Inferior parietal cortex (tissue), 1 donor: ENCODE data around the gene TMEM131.

Source experiments
- DNase-seq: peaks from one replicate; pipeline ENCODE4 v3.0.0-alpha.2; 2016; ENCODE audit errors: extremely low spot score

Gene TMEM131

DNA sequence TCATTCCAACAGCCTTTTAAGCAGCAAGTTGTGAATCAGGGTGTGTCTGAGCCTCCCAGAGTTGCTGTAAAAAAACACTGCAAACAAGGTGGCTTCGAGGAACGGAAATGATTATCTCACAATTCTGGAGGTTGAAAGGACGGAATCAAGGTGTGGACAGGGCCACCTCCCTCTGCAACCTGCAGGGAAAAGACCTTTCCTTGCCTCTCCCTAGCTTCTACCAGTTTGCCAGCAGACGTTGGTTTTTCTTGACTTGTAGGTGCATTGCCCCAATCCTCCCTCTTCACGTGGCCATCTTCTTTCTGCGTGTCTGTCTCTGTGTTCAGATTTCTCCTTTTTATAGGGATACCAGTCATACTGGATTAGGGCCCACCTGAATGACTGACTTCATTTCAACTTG lies 24.8 kb upstream of the TMEM131 start:
- no peak for DNase-seq

DNA sequence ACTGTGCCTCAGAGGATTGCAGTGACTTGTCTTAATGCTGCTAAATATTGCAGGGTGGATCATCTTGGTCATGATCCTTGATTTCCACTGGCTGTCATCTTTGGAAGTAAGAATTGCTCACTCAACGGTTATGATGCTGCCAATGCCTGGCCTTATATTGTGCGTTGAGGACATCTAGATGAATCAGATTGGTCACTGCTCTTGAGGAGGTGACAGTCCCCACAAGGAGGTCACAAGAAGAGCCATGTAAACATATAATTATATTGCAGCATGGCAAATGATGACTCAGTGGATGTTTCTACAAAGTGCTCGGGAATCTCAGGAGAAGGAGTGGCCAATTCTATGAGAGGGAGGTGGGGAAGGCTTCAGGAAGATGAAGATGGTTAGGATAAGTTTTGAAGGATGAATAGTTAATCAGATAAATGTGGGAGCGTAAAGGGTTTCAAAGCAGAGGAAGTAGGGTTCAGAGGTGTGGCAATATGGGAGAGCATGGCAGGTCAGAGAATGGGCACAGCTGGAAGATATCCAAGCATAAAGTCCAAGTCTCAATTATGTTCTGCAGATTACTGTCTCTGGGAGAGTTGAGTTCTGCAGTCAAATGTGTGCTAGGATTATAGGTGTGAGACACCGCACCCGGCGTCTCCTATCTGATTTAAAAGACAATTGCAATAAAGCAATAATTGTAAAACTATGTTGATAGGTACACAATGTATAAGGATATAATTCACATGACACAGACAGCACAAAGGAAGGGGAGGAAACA lies 21.3 kb upstream of the TMEM131 start:
- DNase-seq = no peak

DNA sequence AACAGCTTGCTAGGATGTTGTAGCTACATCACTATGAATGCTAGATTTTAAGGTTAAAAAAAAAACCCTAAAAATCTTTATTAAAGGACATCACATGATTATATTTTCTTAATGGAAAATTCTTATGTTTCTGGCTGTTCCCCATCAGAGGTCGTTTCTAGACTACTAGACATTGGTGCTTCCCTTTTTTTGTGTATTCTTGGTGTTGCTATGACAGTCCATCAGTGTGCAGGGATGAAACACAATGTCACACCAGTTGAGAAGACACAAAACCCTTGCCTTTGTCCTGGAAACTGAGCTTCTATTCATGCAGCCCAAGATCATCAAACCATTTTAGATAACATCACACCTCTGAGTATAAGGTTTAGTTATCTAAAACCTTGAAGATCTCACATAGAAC lies 19.9 kb upstream of the TMEM131 start:
- DNase-seq = no peak

DNA sequence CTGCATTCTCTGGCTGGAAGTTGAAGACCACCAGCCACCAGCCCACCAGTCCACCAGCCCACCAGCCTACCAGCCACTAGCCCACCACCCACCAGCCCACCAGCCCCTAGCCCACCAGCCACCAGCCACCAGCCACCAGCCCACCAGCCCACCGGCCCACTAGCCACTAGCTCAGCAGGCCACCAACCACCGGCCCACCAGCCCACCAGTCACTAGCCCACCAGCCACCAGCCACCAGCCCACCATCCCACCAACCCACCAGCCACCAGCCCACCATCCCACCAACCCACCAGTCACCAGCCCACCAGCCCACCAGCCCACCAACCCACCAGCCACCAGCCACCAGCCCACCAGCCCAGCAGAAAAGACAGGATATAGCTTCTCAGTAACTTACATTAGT lies 18.6 kb upstream of the TMEM131 start:
- no peak for DNase-seq

DNA sequence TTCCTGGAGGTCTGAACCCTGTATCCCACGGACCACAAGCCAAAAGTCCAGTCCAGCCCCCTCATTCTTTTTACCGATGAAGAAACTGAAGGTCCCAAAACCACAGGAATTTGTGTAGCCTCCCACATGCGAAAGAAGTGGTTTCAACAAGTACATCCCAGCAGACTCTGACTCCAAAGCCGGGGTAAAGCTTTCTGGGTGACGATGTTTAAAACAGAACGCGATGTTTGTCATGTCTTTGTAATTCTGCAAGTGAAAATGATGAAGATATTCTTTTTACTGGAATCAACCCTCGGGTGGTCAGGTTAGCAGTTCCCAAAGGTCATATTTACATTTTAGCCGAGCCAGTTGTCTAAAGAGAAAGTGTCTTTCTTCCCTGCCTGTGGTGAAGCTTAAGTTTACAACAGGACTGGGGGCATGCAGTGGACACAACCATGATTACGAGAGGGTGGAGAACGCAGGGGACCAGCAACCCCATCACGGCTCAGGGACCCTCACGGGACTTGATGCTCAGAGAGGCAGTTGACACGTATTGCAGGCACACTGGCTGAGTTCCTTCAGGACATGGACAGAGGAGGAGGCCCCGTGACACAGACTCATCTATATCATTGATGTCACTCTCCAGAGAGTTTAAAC lies 17.8 kb upstream of the TMEM131 start:
- DNase-seq = no peak

DNA sequence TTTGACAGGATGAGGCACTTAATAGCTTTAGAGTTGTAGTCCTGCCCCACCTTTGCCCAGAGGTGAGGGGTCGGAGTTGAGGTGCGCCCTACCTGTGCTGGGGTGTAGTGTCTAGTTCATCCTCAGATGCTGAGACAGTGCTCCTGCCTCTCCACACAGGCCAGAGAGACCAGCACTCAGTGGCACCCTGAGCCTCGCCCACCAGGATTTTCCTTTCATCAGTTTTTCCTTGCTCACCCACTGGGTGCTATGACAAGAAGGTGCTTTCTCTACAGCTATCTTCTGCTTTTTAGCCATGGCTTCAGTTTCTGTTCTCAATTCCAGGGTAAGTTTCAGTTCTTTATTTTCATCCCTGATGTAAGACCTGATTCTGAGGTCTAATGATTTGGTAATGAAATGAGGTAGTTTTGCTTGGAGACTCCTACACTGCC lies 16.8 kb upstream of the TMEM131 start:
- DNase-seq = no peak

DNA sequence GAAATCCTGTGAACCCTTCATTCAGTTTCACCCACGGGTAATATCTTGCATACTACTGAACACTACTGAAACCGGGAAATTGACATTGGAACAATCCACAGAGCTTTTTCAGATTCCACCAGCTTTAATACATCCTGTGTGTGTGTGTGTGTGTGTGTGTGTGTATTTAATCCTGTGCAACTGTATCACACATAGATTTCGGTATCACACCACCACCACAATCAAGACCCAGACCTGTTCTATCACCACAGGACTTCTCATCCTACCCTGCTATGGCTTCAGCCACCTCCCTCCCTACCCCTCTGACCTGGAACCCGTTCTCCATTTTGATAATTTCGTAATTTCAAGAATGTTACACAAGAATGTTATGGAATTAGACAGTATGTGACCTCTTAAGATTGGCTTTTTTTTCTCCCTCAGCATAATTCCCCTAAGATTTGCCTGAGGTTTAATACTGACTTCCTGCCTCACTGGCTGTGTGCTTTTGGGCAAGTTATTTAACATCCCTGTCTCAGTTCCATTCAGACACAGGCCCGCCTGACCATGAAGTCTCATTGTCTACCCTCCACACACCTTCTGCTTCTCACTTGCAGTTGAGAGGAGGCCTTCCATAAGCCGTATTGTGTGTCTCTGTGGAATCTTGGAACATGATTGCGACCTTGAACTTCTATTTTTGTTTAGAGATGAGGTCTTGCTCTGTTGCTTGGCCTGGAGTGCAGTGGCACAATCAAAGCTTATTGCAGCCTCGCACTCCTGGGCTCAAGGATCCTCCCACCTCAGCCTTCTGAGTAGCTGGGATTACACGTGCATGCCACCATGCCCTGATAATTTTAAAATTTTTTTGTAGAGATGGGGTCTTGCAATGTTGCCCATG lies 14.4 kb upstream of the TMEM131 start:
- DNase-seq = no peak

DNA sequence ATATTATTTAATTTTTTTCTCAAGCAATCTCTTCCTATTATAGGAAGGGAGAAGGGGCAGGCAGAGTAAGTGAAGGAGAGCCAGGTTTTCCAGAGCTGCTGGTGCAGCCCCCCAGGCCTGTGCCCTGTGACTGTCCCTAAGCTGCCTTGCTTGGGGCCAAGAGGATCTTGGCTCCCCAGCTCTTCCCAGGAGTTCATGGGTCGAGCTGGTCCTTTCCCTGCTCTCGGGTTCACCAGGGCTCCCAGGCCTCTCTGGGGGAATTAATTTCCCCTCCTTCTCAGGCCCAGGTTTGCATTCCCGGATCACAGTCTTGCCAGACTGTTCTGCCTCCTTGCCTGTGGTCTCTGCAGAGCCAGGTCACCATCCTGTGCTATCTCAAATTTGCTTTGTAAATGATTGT lies 12.7 kb upstream of the TMEM131 start:
- no peak for DNase-seq

DNA sequence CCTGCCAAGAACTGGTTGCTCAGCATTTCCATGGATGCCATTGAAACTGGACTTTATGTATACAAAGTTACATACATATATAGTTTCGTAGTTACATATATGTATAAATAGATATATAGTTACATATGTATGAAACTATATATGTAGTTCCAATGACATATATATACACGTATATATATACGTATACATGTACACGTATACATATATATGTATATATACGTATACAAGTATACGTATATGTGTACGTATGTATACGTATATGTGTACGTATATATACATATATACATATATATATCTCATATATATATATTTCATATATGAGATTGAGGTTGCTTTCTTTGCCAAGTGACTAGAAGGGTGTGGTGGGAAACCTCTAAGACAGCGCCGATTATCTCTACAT lies 10.6 kb upstream of the TMEM131 start:
- DNase-seq = no peak

DNA sequence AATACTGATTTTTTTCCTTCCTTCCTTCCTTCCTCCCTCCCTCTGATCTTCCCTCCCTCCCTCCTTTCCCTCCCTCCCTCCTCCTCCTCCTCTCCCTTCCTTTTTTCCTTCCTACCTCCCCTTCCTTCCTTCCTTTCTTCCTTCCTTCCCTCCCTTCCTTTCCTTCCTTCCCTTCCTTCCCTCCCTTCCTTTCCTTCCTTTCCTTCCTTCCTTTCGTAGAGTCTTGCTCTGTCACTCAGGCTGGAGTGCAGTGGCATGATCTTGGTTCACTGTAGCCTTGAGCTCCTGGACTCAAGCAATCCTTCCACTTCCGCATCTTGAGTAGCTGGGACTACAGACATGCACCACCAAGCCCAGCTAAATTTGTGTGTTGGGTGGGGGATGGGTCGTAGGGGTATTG lies 8.9 kb upstream of the TMEM131 start:
- DNase-seq = no peak

DNA sequence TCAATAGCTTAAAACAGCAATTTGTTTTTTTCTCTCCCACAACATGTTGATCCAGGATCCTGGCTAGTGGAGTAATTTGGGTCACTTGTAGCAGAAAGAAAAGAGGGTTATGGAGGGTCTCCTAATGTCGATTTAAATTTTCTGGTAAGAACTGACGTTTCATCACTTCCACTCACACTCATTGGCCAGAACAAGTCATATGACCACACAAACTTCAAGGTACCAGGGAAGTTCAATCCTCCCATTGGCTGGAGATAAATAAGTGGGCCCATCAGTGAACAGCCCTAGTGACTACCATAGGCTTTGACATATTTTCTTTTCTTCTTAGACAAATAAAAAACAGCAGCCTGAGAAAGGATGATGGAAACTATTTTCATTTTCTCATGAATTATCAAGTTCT lies 8.3 kb upstream of the TMEM131 start:
- no peak for DNase-seq

DNA sequence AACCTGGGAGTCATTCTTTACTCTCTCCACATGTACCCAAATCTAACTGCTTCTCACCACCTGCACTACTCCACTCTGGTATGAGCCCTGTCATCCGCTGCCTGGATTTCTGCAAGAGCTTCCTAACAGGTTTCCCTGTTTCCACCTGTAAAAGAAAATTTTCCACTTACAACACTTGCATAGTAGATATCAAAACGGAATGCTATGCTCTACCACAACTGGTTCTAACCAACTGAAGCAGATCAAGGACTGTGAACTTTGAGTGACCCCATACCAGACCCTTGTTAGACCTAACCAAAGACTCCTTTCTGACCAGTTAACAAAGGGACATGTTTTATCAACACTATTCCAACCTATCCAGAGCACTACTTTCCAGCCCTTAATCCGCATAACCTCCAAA lies 3.8 kb upstream of the TMEM131 start:
- no peak for DNase-seq

DNA sequence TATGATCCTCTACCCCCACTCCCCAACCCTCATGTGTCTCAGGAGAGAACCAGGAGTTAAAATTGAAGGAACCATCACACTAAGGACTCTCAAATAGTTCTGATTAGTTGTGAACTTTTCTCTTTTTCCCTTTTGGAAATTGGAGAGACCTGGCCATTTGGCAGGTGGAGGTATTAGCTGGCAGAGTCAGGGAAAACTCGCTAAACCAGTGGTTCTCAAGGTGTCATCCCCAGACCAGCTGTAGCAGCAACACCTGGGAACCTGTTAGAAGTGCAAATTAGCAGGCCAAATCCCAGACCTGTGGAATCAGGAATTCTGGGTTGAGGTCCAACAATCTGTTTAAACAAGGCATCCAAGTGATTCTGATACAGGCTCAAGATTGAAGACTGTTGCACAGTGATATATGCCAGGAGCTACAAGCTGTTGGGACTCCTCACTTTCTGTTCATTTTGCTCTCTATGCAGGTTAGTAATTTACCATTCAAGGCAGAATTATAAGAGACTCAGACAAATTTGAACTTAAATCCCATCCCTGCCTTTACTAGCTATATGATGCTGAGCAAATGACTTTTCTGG lies 2.8 kb upstream of the TMEM131 start:
- DNase-seq = no peak

DNA sequence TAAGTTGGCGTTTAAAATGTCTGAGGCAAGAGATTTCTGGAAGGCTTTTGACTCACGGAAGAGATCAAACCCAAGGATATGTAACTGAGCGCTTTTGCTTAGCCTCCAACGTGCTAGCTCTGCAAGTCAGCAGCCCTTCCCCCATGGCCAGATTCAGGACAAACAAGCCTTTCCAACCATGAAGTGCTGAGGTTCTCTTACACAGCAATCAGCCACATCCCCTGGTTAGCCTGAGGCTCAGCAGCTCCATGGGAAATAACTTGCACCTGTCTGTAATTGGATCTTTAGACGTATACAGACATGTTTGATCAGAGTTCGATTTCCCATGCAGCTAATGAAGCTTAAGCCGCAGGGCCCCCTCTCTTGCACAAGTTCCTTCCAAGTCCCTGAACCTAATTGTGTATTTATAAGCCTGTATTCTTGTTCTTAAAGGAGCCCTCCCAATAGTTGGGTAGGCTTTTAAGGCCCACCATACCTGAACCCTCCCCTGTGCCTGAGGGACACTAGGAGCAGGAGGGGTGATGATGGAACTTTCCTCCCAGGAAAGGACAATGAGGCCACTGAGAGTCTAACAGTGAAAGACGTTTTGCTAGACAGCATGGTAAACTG lies 2.1 kb upstream of the TMEM131 start:
- DNase-seq = no peak

DNA sequence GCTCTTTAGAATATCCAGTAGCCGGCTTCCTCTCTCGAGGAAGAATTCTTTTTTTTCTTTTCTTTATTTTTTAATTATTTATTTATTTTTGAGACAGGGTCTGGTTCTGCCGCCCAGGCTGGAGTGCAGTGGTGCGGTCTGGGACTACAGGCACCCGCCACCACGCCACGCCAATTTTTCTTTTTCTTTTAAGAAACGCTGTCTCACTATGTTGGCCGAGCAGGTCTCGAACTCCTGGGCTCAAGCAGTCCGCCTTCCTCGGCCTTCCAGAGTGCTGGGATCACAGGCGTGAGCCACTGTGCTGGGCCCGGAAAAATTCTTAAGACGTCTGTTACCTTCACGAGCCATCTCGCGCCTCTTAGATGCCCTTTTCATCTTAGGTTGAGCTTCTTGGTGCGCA lies 931 bp upstream of the TMEM131 start:
- no peak for DNase-seq

DNA sequence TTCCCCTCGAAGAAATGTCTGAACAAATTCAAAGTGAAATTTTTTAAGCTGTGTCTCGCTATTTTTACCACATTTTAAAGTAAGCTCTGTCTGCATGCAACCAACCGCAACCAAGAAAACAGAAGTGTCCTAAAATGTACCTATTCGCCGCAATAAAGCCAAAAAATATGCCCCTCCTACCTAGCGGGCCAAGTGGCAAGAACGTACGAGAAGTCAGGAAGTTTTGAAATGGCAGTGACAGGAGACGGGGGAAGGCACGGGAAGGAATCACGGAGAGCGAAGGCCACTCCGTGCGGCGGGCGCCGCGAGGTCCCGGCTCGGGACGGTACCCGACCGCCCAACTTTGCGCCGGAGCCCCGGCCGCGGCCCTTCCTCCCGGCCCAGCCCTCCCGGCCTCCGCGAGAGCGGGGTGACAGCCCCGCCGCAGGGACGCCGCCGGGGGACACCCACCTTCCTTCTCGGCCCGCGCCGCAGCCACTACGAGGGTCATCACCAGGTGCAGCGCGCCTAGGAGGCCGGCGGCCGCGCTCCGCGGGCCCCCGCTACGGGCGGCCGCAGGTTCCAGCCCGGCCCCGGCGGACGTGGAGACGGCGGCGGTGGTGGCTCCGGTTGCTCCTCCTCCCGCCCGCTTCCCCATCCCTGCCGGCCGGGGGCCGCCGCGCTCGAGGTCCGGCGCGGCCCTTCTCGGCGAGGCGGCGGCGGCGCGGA lies 568 bp downstream of the TMEM131 start:
- DNase-seq = peak; percentile 42

DNA sequence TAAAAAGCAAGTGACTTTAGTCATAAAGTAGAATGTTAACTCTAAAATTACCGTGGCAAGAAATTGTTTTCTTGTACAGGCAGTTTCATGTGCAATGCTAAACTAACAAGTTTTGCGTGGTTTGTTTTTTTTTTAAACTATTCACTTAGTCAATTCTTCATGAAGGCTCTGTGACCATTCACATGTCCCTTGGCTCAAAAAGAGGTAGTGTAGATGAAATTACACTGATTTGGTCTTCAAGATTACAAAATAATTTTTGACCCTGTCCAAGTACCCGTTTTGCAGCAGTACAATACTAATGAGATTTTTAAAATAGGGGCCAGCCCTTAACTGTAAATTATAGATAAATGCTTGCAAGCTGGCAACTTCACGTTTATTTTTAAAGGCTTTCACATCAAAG lies 1.3 kb downstream of the TMEM131 start:
- DNase-seq = no peak

DNA sequence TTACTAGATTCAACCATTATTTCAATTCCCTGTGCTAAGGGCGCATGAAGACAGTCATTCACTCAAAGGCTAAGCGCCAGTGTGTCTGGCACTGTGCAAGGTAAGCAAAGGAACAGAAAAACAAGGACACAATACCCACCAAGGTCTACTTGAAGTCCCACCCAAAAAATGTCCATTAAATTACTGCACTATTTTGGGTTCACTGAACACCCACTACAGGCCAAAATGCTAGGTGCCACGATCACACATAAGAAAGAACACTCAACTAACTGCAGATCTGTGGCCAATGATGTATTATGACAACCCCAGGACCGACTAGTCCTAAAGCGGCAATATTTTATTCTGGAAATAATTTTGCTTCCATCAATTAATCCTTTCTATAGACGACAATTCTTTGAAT lies 1.8 kb downstream of the TMEM131 start:
- no peak for DNase-seq

DNA sequence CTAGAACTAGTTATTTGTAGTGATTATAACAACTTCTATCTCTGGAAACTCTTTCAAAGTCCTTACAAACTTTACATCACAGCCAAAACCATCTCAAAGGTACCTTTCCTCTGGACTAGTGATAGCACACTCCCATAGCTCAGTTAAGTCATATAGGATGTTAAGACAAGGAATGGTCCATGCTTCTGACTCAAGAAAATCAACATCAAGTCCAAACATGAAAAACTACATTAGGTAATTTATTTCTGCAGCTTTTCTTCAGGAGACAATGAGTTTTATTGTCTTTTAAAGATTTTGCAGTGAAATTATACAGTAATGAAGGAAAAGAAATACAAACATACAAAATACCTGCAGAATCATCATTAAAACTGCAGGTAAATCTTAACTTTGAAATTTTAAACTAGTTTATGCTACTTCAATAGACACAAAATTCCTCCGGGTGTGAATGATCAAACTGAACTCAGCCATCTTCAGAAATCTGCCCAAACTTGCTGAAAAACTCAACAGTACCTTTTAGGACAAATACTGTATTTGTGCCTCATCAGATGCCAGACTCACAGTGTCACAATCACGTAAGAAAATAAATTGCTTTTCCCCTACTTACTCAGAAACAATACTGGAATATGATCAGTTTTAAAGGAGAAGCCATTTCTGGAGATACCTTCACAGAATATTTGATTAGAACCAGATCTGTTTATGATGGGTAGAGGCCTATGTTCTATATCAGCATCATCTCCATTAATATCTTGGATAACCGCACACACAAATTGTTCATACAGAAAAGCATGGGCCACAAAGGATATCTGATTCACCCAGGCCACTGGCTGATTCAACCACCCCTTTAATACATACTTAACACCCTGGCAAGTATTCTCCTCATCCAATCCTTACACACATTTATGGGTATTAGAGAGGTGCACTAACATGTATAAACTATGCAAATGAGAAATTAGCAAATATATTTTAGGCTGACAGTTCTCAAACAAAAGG lies 2.6 kb downstream of the TMEM131 start:
- DNase-seq = no peak
